ENCODE data around the gene ANKK1. TPM values are rescaled to one million over a fixed set of nuclear protein-coding genes. Genes with fewer than 3 reads are reported as not detected.

The ANKK1 gene
- polyA plus RNA-seq, 4 donors = 0.18 to 0.73 (median 0.35) TPM

DNA sequence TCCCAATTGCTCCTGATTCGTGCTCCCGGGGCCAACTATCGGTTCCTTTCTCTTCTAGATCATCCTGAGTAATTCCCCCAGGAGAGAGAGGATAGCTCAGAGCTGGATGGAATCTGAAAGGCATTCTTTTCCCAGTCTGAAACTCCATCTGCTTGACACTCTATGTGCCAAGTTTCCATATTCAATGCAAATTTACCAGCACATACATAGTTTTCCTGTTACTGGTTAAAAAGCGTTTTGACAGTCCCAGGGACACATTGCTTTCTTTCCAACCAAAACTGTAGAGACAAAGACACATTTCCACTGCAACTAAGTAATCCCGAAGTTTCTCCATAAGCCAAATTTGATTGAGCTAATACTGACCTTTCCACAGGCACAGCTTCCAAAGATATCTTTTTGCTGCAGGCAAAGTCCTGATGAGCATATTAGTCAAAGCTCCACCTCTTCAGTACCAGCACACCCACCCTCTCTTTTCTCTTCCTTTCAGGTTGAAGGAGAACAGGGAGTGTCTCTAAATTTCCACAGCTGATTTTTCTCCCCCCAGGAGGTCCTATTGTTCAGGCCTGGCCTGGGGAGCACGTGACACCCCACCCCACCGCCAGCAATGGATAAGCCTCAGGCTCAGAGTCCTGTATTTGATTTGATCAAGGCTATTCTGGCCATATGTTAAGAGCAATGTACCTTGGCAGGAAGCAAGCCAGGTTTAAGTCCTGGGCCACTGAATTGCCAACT, 9.7 kb upstream of the ANKK1 start:
- DNase-seq (ENCODE audit: low read depth in 4 of 4, low spot score in 3 of 4) = no peak

DNA sequence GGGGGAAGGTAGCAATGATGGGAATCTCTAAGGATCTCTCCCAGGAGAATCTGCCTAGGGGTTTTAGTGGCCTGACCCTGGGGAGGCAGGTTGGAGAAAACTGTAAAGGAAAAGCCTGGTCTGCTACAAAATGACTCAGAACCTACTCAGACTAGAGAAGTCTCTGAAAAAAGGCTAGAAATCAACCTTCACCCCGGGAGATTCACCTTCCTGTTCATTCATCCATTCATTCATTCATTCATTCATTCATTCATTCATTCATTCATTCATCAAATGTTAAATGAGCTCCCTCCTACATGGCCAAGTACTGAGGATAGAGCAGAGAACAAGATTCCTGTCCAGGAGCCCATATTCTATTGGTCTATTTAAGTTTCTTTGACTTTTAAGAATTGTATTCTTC, 8.9 kb upstream of the ANKK1 start:
- no peak for DNase-seq (ENCODE audit: low read depth in 4 of 4, low spot score in 3 of 4)

DNA sequence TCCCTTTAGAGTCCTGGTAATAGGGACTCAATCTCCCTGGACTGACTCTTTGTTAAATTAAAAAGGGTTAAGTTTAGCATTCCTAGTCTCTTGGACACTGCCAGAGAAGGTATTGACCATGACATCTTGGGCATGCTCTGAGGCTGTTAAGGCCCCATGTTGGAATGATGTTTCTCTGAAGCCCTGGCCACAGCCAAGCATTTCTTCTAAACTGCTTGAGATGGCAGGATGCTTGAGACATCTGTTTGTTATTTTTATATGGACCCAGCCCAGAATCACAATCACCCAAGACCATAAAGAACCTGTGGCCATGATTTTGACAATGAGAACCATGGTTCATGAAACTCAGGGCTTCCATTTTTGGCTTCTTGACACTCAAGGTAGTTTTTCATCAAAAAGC, 5.5 kb upstream of the ANKK1 start:
- DNase-seq (ENCODE audit: low read depth in 4 of 4, low spot score in 3 of 4) = no peak

DNA sequence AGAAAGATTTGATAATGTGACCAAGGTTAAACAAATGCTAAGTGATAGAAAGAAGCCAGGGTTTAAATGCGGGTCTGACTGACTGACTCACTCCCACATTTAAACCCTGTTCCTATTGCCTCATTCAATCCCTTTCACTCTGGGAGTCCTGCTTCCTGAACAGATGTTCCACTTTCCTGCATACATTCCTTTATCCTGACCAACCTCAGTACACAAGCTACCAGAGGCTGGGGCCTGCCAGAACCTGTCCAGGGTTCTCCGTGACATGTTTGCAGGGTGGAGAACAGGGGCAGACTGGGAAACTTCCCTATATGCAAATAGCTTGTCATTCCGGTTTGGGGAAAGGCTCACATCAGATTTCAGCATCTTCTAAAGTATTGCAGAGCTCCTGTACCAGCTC, 3.0 kb upstream of the ANKK1 start:
- no peak for DNase-seq (ENCODE audit: low read depth in 4 of 4, low spot score in 3 of 4)

DNA sequence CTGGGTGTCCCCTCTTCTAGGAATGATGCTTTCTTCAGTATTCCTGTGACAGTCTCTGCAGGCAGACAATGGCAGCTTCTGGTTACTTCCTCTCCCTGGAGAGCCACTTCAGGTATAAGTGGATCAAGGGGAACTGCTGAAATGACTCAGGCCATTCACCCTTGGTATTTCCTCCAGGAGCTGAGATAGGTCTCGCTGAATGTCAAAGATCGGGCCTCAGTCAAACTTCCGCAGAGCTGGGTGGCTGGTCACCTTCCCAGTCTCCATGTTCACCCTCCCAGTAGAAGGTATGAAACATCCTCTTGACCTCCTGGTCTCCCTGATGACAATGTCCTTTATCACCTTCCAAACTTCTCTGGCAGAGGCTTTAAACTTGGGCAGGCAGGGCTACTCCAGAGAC, 1.8 kb upstream of the ANKK1 start:
- no peak for DNase-seq (ENCODE audit: low read depth in 4 of 4, low spot score in 3 of 4)

DNA sequence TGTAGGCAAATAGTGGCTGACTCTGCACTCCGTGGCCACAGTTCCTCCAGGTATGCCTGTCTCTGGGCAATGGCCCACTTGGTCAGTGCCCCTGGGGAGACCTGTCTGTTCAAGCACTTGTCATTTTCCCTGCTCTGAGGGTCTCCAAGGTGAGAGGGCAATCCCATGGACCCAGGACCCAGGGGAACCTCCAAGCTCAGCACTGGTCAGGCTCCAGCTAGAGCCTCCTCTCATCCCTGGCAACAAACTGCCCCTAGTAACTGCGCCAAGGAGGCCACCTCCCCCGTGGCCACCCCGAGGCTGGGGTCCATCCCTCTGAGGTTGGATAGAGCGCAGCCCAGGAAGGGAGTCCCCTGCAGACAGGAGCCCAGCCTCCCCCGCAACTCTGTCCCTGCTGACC, 713 bp upstream of the ANKK1 start:
- DNase-seq (ENCODE audit: low read depth in 4 of 4, low spot score in 3 of 4) = no peak

DNA sequence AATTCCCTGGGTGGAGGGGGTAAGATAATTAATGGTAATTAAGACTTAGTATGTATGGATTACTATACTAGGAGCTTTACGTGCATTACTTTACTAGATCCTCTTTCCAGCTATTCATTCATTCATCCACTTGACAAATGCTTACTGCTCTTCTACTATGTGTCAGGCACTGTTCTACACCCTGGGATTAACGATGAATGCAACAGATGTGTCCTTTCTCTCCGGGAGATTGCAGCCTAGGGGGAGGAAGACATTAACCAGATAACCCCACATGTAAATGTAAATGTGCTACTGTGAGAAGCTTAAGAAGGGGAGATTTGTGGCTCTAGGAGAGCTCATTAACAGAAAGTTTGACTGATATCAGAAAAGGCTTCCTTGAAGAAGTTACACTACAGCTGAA, 1.7 kb downstream of the ANKK1 start:
- DNase-seq (ENCODE audit: low read depth in 4 of 4, low spot score in 3 of 4) = no peak

DNA sequence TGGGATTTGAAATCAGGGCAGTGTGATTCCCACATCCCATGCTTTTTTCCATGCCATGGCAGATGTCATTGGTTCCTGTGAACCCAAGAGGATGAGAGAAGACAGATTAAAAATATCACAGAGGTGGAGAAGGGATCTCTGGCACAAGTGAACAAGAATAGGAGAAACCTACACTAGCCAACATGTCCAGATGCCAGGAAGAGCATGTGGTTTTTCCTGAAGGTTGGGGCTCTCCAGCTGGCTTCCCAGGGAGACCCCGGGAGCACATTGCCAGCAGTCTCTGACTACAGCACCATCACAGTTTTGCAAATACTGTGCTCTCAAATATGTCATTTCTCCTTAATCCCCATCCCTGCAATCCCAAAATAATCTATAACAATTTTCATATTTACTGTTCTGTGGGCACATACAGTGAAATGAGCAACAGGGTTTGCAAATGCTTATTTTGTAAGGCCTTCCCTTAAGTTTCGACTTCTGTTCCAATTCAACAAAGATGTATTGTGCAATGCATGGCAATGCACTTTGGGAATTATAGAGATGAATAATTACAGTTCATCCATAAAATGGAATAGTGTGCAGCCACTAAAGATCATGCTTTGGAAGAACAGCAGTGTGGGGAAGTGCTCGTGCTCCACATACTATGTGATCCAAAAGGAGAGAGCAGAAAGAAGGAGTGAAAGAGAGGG, 4.8 kb downstream of the ANKK1 start:
- no peak for DNase-seq (ENCODE audit: low read depth in 4 of 4, low spot score in 3 of 4)

DNA sequence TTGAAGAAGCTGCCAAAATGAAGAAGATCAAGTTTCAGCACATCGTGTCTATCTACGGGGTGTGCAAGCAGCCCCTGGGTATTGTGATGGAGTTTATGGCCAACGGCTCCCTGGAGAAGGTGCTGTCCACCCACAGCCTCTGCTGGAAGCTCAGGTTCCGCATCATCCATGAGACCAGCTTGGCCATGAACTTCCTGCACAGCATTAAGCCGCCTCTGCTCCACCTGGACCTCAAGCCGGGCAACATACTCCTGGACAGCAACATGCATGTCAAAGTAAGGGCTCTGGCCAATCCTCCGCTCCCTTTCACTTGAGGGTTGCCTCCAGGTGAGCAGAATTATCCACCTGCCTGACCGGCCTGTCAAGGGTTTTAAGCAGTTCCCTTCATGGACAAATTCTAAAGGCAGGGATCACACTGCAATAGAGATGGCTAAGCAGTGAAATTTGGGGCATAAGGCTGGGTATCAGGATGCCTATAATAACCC, 6.0 kb downstream of the ANKK1 start:
- no peak for DNase-seq (ENCODE audit: low read depth in 4 of 4, low spot score in 3 of 4)

DNA sequence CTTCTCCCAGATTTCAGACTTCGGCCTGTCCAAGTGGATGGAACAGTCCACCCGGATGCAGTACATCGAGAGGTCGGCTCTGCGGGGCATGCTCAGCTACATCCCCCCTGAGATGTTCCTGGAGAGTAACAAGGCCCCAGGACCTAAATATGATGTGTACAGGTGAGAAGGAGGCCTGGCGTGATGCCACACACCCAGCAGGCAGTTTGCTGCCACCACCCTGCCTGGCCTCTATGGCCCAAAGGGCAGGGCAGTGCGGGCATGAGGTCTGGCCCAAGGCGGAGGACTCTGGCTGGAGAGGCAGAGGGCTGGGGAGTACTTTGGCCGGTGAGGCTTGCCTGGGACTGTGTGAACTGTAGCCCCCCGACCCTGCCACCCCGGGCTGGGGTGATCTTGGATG, 7.3 kb downstream of the ANKK1 start:
- DNase-seq (ENCODE audit: low read depth in 4 of 4, low spot score in 3 of 4) = no peak

DNA sequence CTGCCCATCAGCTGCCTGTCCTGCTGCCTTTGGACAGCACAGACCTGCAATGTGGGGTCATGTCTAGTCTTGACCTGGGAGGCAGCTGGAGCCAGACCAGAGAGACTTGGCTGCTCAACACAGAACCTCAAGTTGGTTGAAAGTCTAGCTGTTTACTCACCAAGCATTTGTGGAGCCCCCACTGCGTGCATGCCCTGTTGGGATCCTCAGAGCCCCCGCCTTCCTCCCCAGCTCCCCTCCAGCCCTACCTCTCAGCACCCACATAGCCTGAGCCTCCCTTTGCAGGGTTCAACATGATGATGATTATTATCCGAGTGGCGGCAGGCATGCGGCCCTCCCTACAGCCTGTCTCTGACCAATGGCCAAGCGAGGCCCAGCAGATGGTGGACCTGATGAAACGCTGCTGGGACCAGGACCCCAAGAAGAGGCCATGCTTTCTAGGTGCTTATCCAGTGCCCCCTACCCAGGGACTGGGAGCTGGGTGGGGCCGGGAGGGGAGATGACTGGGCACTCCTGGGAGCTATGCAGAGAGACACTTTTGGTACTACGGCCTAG, 8.3 kb downstream of the ANKK1 start:
- DNase-seq (ENCODE audit: low read depth in 4 of 4, low spot score in 3 of 4) = no peak

DNA sequence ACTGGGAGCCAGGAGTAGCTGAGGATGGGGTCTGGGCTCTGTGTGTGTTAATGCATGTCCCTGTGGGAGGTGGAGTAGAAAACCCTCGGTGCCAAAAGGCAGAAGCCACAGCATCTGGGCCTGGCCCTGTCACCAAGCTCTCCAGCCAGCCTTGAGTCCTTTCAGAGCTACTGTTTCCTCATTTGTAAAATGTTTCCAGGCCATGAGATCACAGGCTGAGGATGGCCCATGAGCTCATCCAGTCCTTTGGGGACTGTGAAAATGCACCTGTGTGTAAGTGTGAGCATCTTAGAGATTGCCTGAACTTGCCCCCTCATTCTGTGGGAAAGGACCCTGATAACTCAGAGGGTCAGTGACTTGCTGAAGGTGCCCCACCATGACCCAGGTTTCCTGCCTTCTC, 9.1 kb downstream of the ANKK1 start:
- DNase-seq (ENCODE audit: low read depth in 4 of 4, low spot score in 3 of 4) = no peak

DNA sequence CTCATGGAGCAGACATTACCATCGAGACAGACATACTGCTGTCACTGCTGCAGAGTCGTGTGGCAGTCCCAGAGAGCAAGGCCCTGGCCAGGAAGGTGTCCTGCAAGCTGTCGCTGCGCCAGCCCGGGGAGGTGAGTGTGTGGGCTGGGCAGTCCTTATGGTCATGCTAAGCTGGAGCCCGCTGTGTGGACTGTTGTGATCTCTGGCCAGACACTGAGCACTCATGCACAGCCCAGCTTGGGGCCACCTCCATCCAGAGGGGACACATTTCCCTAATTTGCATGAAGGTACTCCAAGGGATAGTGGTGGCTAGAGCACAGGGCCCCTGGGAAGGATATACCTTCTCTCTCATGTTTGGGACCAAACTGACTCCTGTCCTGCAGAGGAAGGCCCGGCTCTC, 9.6 kb downstream of the ANKK1 start:
- no peak for DNase-seq (ENCODE audit: low read depth in 4 of 4, low spot score in 3 of 4)

DNA sequence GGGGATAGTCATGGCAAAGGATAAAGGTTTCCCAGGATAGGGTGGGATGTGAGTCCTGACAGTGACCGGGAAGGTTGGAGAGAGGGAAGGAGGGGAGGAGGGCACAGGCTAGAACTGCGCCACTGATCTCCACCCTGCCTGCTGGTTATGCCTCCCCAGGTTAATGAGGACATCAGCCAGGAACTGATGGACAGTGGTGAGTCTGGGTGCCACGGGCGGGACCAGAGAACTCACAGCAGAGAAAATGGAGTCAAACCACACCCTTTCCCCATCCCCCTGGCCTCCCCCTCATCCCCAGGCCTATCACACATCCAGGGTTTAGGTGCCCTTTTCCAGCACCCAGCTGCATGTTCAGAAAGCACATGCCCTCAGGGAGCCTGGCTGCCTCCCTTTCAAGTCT, 10.2 kb downstream of the ANKK1 start:
- no peak for DNase-seq (ENCODE audit: low read depth in 4 of 4, low spot score in 3 of 4)

DNA sequence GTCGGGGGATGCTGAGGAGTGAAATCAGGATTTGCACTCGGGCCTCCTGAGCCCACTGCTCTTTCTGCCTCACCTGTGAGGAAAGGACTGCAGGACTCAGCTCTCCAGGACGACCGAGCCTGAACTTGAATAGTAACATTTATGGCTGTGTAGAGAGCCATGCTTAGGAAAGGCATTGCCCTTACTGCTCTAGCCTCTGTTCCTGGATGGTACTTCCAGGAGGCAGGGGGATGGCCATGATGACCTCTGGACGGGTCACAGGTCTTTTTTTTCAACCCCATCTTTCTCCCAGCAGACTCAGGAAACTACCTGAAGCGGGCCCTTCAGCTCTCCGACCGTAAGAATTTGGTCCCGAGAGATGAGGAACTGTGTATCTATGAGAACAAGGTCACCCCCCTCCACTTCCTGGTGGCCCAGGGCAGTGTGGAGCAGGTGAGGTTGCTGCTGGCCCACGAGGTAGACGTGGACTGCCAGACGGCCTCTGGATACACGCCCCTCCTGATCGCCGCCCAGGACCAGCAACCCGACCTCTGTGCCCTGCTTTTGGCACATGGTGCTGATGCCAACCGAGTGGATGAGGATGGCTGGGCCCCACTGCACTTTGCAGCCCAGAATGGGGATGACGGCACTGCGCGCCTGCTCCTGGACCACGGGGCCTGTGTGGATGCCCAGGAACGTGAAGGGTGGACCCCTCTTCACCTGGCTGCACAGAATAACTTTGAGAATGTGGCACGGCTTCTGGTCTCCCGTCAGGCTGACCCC, 11.3 kb downstream of the ANKK1 start:
- no peak for DNase-seq (ENCODE audit: low read depth in 4 of 4, low spot score in 3 of 4)

DNA sequence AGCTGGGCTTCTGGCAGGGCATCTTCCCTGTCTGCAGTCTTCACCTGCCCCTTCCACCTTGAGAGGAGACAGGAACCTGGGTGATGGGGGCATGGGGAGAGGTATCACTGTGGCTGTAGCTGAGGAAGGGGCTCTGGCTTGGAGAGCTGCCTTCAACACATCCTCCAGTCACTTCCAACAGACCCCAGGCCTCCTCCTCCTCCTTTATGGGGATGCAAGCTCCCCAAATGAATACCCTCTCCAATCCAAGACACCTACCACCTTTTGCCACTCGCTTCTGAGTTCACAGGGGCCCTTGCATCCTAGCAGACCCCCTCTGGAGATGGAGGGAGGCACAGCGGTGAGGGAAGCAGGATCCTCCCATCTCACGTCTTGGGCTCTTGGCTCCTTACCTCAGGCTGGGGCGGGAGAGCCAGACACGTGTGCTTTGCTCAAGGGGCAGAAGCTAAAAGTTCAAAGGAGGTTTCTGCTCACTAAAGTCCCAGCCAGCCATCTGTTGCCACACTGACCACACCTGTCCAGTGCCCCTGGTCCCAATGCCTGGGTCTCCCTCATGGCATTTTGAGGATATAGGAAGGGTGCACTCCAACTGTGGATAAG, 13.2 kb downstream of the ANKK1 start:
- no peak for DNase-seq (ENCODE audit: low read depth in 4 of 4, low spot score in 3 of 4)

DNA sequence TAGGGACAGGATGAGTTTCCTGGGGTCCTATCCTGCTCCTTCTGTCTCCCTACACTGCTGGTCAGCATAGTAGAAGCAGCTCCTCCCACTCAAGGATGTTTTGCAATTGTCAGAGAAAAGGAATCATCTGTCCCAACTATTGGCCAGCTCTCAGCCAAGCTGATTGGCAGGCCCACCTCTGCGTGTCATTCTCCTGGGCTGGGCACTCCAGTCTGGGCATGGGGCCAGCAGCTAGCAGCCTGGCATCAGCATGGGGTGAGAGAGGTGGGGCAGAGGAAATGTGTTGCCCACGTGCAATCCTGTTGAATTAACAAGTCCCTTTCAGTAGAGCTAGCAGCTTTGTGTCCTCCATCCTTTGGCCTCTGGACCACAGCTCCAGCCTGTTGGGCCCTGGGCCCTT, 14.1 kb downstream of the ANKK1 start:
- no peak for DNase-seq (ENCODE audit: low read depth in 4 of 4, low spot score in 3 of 4)

DNA sequence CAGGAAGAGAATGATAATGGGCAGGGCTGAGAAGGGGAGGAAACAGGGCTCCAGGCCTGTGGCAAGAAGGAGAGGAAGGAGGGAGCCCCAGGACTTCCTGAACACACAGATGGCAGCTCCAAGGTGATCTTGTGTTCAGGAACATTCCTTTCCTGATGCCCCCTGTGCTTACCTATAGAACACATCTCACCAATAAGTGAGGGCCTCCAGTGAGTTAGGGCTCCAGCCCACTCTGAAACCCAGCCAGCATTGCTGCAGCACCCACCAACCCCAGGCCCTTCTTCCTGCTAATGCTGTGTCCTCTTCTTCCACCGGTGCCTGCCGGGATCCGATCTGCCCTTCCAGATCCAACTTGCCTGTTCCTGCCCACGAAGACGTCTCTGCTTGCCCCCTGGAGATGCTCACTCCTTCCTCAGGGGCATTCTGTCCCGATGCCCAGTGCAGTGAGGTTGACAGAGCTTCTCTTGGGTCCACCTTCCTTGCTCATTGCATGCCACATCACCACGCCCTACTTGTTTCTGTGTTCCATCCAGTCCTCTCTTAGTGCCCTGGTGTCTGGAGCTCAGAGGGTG, 17.4 kb downstream of the ANKK1 start:
- DNase-seq (ENCODE audit: low read depth in 4 of 4, low spot score in 3 of 4) = no peak

DNA sequence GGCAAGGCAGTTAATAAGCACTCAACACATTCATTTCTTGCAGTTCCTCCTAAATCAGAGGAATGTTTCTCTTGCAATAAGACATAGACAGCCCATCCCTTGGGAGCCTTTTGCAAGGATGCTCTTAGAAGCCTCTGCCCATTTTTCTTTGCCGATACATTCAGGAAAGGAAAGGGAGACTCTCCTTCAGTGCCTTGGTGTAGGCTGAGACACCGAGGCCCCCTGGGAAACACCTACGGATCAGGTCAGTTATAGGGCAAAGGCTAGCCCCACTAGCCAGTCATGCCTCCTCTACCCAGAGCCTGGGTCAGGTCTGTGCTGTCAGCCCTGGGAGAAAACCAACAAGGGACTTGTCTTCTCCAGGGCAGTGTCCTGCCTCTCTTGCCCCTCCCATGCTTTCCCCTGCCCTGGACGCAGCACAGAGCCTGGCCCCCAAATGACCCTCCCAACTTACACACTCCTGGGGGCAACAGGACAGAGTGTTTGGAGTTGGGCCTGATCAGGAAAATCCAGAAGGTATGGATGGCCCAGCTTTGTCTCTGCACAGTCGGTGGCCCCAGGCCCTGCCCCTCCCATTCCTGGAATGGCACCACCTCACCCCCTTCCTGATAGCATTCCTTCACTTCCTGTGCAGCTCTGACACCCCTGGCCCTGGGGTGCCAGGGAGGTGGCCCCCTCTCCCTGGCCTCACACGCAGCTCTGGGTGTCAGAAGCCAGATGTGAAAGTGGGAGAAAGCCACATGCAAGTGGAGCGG, 18.3 kb downstream of the ANKK1 start:
- no peak for DNase-seq (ENCODE audit: low read depth in 4 of 4, low spot score in 3 of 4)

DNA sequence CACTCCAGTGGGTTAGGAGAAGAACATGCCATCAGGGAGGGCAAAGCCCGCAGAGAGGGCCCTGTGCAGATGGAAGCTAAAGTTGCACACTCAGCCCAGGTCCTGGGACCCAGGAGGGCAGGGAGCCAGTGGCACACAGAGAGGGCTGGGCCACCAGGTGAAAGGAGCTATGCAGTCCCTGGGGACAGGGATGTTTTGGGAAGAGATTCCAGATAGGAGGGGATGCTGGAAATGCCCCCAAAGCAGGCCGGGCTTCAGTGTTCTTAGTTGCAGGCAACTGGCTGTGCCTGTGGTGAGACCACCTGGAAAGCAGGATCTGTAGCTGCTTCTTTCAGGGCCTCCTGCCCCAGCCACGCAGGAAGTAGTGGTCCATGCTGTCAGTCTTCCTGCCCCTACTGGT, 19.6 kb downstream of the ANKK1 start:
- no peak for DNase-seq (ENCODE audit: low read depth in 4 of 4, low spot score in 3 of 4)
